Epithelial cell of prostate (primary cell): ENCODE results near the gene LDLRAD4.

Experiments
- DNase-seq: peaks from one replicate; pipeline ENCODE4 v3.0.0-alpha.2; 2011; ENCODE audit warnings: low read depth, low spot score
- H3K27ac ChIP-seq: fragments of 450-650 bp; 2 replicates; pipeline ENCODE4 v1.5.1; 2017; ENCODE audit warnings: mild to moderate bottlenecking

The LDLRAD4 gene

GRCh38 chr18:13572148-13572547 is 353.6 kb downstream of the LDLRAD4 start:
- DNase-seq, result no peak
- no peak overlapping the region for H3K27ac ChIP-seq

GRCh38 chr18:13572721-13573120 is 354.2 kb downstream of the LDLRAD4 start:
- H3K27ac ChIP-seq, result no peak overlapping the region
- DNase-seq, result no peak

GRCh38 chr18:13573750-13574149 is 355.2 kb downstream of the LDLRAD4 start:
- no peak overlapping the region for H3K27ac ChIP-seq
- no peak for DNase-seq

GRCh38 chr18:13574355-13574754 is 355.8 kb downstream of the LDLRAD4 start:
- no peak overlapping the region for H3K27ac ChIP-seq
- no peak for DNase-seq

GRCh38 chr18:13574761-13575160 is 356.2 kb downstream of the LDLRAD4 start:
- no peak overlapping the region for H3K27ac ChIP-seq
- DNase-seq, result no peak

GRCh38 chr18:13576598-13576997 is 358.0 kb downstream of the LDLRAD4 start:
- H3K27ac ChIP-seq, result no peak overlapping the region

GRCh38 chr18:13577091-13577697 is 358.6 kb downstream of the LDLRAD4 start:
- no peak overlapping the region for H3K27ac ChIP-seq
- DNase-seq, result no peak

More at GRCh38 chr18:13576598-13576997, 358.0 kb downstream of the LDLRAD4 start:
- no peak for DNase-seq

- no peak overlapping the region for H3K27ac ChIP-seq
- DNase-seq, result no peak
Observed at GRCh38 chr18:13577781-13578180, 359.2 kb downstream of the LDLRAD4 start.

GRCh38 chr18:13578400-13578799 is 359.8 kb downstream of the LDLRAD4 start:
- H3K27ac ChIP-seq, result no peak overlapping the region
- DNase-seq, result no peak

GRCh38 chr18:13579874-13580273 is 361.3 kb downstream of the LDLRAD4 start:
- no peak for DNase-seq

GRCh38 chr18:13580351-13580750 is 361.8 kb downstream of the LDLRAD4 start:
- no peak for DNase-seq
- H3K27ac ChIP-seq, result no peak overlapping the region

More at GRCh38 chr18:13579874-13580273, 361.3 kb downstream of the LDLRAD4 start:
- no peak overlapping the region for H3K27ac ChIP-seq

GRCh38 chr18:13580991-13581390 is 362.4 kb downstream of the LDLRAD4 start:
- no peak for DNase-seq
- H3K27ac ChIP-seq, result no peak overlapping the region

GRCh38 chr18:13581496-13582177 is 363.1 kb downstream of the LDLRAD4 start:
- no peak overlapping the region for H3K27ac ChIP-seq
- no peak for DNase-seq

- DNase-seq, result no peak
Observed at GRCh38 chr18:13582178-13582670, 363.7 kb downstream of the LDLRAD4 start.

GRCh38 chr18:13583576-13584550 is 365.3 kb downstream of the LDLRAD4 start:
- H3K27ac ChIP-seq, result no peak overlapping the region
- DNase-seq, result no peak

More at GRCh38 chr18:13582178-13582670, 363.7 kb downstream of the LDLRAD4 start:
- H3K27ac ChIP-seq, result no peak overlapping the region

GRCh38 chr18:13584825-13585224 is 366.3 kb downstream of the LDLRAD4 start:
- H3K27ac ChIP-seq, result no peak overlapping the region
- no peak for DNase-seq

- no peak overlapping the region for H3K27ac ChIP-seq
- no peak for DNase-seq
Observed at GRCh38 chr18:13585379-13586153, 367.0 kb downstream of the LDLRAD4 start.

- no peak overlapping the region for H3K27ac ChIP-seq
- no peak for DNase-seq
Observed at GRCh38 chr18:13587001-13587400, 368.4 kb downstream of the LDLRAD4 start.

- DNase-seq, result no peak
- no peak overlapping the region for H3K27ac ChIP-seq
Observed at GRCh38 chr18:13587477-13587876, 368.9 kb downstream of the LDLRAD4 start.

- no peak overlapping the region for H3K27ac ChIP-seq
- DNase-seq, result no peak
Observed at GRCh38 chr18:13587937-13588336, 369.4 kb downstream of the LDLRAD4 start.
